Common myeloid progenitor, CD34-positive (primary cell): Measurements from ENCODE around the gene FCGR3A. TPM values are rescaled to one million over a fixed set of nuclear protein-coding genes. Genes with fewer than 3 reads are reported as not detected.
"Not testable (repeated sequence)": the region's sequence is repeated elsewhere in the genome, so short reads cannot be mapped to it uniquely, and the experiment has no call there.

Source experiments
- CTCF ChIA-PET: fragments of 350-600 bp; sonication (Branson Sonifier 250); formaldehyde crosslinking; loops from one replicate; lab custom pipeline; 2021; ENCODE audit warnings: antibody characterized with exemption; lab: Charles Lee
- POLR2A ChIA-PET: fragments of 350-600 bp; sonication (Branson Sonifier 250); formaldehyde crosslinking; loops from one replicate; lab custom pipeline; 2021; ENCODE audit warnings: antibody characterized with exemption; lab: Charles Lee
- DNase-seq, 3 donors: peaks; one replicate each; pipeline versions ENCODE4 v3.0.0 to v3.0.0-alpha.2; 2013
- H3K27ac ChIP-seq, 2 experiments: 1 replicate in 1 of 2; 2 replicates in 1 of 2; pipeline ENCODE4 v1.7.0; 2013; ENCODE audit warnings: inconsistent platforms in 2 of 2, low read length in 2 of 2, mild to moderate bottlenecking in 2 of 2, low read depth in 1 of 2, moderate library complexity in 1 of 2; ENCODE audit not compliant: severe bottlenecking in 2 of 2, insufficient read depth in 1 of 2, poor library complexity in 1 of 2
- H3K27me3 ChIP-seq, 5 experiments: replicated peaks in 2 of 5; 1 replicate in 3 of 5; 2 replicates in 2 of 5; pipeline versions ENCODE4 v1.6.1 to v1.7.0; 2013; ENCODE audit warnings: low read length in 4 of 5, mild to moderate bottlenecking in 2 of 5, moderate library complexity in 2 of 5, inconsistent platforms in 1 of 5; ENCODE audit not compliant: insufficient read depth in 5 of 5, control insufficient read depth in 4 of 5
- H3K36me3 ChIP-seq, 4 experiments: 1 replicate in 2 of 4; 2 replicates in 2 of 4; pipeline versions ENCODE4 v1.6.1 to v1.7.0; 2013; ENCODE audit warnings: low read length in 3 of 4, control low read depth in 1 of 4, mild to moderate bottlenecking in 1 of 4; ENCODE audit not compliant: control insufficient read depth in 4 of 4, insufficient read depth in 4 of 4
- H3K4me1 ChIP-seq, 4 experiments: 1 replicate in 3 of 4; 2 replicates in 1 of 4; pipeline versions ENCODE4 v1.6.1 to v1.7.1; 2013; ENCODE audit warnings: low read length in 3 of 4, mild to moderate bottlenecking in 3 of 4, control low read depth in 1 of 4, inconsistent platforms in 1 of 4, moderate library complexity in 1 of 4; ENCODE audit not compliant: control insufficient read depth in 4 of 4, insufficient read depth in 4 of 4; ENCODE audit errors: control extremely low read depth in 1 of 4
- H3K4me3 ChIP-seq, 7 experiments: 1 replicate in 4 of 7; 2 replicates in 3 of 7; pipeline versions ENCODE4 v1.5.1 to v1.7.0; 2013; ENCODE audit warnings: mild to moderate bottlenecking in 7 of 7, low read length in 6 of 7, moderate library complexity in 6 of 7, inconsistent platforms in 2 of 7, low read depth in 2 of 7, control low read depth in 1 of 7; ENCODE audit not compliant: insufficient read depth in 4 of 7, control insufficient read depth in 1 of 7; ENCODE audit errors: extremely low read depth in 1 of 7
- H3K9me3 ChIP-seq, 5 experiments: 1 replicate in 4 of 5; 2 replicates in 1 of 5; pipeline versions ENCODE4 v1.6.1 to v1.7.1; 2013; ENCODE audit warnings: low read length in 4 of 5, mild to moderate bottlenecking in 2 of 5, inconsistent platforms in 1 of 5, low read depth in 1 of 5, moderate library complexity in 1 of 5; ENCODE audit not compliant: control insufficient read depth in 4 of 5, insufficient read depth in 2 of 5; ENCODE audit errors: control extremely low read depth in 1 of 5
- WGBS: methylation state at CpG from one replicate; pipeline ENCODE4 v1.1.5; 2013; ENCODE audit not compliant: insufficient coverage; 5-methylcytosine and 5-hydroxymethylcytosine counted together
- polyA plus RNA-seq: library from polyadenylated mRNA; unstranded; fragments of 120-200 nt; gene quantifications from one replicate; pipeline ENCODE4 v1.2.1, GENCODE V29; 2013

Gene FCGR3A
- polyA plus RNA-seq, result 2.1 TPM

DNA sequence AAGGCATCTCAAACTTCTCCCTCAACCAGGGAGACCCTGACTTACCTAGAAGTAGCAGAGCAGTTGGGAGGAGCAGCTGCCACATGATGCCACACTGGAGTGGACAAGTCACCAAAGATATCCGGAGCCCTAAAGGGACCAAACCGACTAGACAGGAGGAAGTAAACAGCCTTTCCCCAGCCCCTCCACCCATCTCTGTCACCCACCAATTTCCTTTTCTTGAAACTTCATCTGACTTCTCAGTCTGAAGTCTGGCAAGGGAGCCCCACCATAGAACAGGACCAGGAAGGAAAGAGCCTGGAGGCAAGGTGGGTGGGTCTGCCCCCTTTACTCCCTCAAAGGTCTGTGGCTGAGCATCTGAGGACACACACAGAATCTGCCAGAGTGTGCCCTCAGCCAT is at the start of gene FCGR3A:
TSS of gene FCGR3A (minus strand) at position 167 of the 400 bp plus-strand sequence. CDS start at position 85, 82 bp downstream.
- CTCF ChIA-PET, result interaction anchor here (1.3 kb wide), 1 partner anchor 67 kb away, joined by 3 read pairs; no protein-coding TSS in a partner anchor
- POLR2A ChIA-PET, result no interaction called here
- Histone ChIP-seq H3K4me3 (no peak within 1 kb of the TSS), H3K27me3 (no peaks in the 10 kb centered on the region), H3K36me3 (no peaks in the 10 kb centered on the region), H3K9me3 (no peaks in the 10 kb centered on the region), H3K27ac (no peak within 1 kb of the TSS), H3K4me1 (no peaks in the 10 kb centered on the region)
- no peak for DNase-seq
- WGBS, result no CpG with 5 or more reads among the region's 2 CpGs

DNA sequence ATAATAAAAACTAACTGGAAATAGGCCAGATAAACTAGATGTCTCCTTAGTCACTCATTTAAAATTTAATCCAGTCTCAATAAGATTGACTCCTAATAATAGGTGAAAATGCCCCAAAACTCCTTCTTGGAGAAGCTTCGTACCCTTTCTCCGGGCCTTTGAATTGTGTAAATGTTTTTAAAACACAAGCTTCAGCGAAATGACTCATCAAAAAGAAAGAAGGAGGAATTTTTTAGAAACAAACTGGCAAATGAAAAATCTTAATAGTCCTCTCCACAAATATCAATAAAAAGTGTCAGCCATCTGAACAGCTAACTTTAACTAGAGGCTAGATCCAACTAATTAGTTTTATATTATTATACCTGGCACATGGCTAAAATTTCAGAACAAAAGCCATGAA is 47.5 kb upstream of the FCGR3A start:
- H3K27ac ChIP-seq, POLR2A ChIA-PET, CTCF ChIA-PET, H3K9me3 ChIP-seq, H3K4me1 ChIP-seq, H3K27me3 ChIP-seq, DNase-seq, H3K4me3 ChIP-seq, H3K36me3 ChIP-seq: not testable (repeated sequence)
- WGBS, result no CpG with 5 or more reads among the region's 3 CpGs

DNA sequence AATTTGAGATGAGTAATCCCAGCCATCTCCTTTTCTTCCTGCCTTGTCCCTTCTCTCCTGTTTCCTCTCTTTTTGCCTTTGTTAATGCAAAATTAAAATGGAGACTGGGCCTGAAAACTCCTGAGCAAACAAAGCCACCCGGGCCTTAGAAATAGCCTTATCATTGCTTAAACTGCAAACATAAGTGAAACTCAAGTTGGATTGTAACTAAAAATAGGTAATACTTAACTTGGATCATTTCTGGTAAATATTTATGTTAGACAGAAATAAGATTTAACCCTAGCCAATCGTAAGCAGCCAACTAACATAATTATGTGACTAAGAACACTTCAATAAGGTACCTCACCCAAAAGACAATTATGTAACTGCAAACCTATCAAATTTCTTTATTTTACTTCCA is 46.0 kb upstream of the FCGR3A start:
- H3K27ac ChIP-seq, H3K36me3 ChIP-seq, CTCF ChIA-PET, H3K4me1 ChIP-seq, H3K4me3 ChIP-seq, DNase-seq, POLR2A ChIA-PET, H3K9me3 ChIP-seq, H3K27me3 ChIP-seq: not testable (repeated sequence)
- no CpG with 5 or more reads among the region's 2 CpGs for WGBS

DNA sequence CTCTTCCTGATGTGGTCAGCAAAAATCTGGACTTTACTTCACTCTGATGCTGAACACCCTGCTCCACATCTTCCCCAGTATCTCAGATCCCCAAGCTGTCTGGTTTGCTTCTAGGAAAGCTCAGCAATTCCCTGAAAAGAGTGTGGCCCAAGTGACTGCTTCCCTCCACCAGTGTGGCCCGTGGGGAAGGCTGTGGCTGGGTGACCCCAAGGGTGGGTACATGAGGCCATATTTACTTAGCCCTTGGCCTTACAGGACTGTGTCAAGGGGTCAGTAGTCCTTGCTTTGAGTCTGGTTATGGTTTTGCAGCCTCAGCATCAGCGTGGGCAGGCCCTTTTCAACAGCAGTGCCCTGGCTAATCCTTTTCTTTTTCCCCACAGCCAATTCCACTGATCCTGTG is 45.6 kb upstream of the FCGR3A start:
- POLR2A ChIA-PET, H3K36me3 ChIP-seq, DNase-seq, H3K9me3 ChIP-seq, CTCF ChIA-PET, H3K4me3 ChIP-seq, H3K27me3 ChIP-seq, H3K4me1 ChIP-seq, H3K27ac ChIP-seq: not testable (repeated sequence)
- WGBS, result no CpG with 5 or more reads among the region's 2 CpGs

DNA sequence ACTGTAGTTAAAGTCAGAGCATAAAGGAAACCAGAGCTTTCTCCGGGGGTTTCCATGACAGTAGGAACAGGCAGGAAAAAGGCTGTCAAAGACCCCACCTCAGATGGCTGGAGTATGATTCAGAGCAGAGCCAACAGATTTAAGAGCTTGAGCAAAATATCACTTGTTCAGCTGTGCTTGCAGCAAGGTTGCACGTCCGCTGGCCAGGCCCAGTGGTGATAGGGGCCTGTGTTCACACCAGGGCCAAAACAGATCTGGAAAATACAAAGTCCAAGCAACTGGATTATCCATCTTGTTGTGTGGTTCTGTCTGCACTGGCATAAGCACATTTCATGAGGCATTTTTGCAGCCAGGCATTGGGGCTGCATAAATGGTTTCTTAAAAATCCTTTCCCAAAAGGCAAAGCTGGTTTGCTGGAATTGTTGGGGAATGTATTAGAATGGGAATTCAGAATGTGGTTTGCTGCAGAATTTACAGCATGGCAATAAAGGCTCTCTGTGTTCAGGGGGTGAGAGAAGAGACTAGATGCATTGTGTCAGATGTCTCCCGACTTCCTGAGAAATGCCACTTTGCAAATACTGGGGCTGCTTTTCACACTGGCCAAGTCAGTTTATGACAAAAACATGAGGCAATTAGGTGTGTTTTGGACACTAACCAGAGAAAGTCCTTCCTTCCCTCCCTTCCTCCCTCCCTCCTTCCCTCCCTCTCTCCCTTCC is 44.8 kb upstream of the FCGR3A start:
- H3K36me3 ChIP-seq, POLR2A ChIA-PET, H3K27me3 ChIP-seq, CTCF ChIA-PET, H3K4me3 ChIP-seq, H3K4me1 ChIP-seq, DNase-seq, H3K27ac ChIP-seq, H3K9me3 ChIP-seq: not testable (repeated sequence)
- no CpG with 5 or more reads among the region's 4 CpGs for WGBS

DNA sequence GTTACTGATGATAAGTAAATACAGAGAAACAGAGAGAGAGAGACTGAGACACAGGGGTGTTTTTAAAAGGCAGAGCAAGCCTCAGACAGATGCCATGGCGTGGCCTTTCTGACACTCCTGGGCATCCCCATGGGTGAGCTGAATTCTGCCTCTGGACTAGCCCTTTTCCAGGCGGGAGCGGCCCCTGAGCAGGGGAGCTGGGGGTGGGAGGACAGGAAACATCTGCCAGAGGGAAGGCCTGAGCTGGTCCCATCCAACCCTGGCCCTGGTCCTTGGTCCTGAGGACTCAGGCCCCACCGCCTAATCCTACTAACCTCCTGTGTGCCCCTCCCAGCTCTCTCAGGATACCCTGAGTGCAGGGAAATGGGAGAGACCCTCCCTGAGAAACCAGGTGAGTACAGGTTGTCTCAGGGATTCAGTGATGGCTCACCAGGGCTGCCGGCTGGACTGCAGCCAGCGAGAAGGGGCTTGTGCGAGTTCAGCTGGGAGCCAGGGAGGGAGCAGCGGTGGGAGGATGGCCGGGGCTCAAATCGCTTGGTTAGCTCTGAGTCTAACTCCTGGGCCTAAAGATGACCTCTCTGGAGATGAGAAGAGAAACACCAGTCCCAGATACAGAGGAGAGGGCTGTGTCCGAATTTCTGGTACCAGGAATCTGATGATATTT is 43.6 kb upstream of the FCGR3A start:
- H3K36me3 ChIP-seq, H3K4me1 ChIP-seq, POLR2A ChIA-PET, DNase-seq, H3K4me3 ChIP-seq, CTCF ChIA-PET, H3K27me3 ChIP-seq, H3K9me3 ChIP-seq, H3K27ac ChIP-seq: not testable (repeated sequence)
- WGBS, result 87% methylated on average over 6 of the region's 11 CpGs

DNA sequence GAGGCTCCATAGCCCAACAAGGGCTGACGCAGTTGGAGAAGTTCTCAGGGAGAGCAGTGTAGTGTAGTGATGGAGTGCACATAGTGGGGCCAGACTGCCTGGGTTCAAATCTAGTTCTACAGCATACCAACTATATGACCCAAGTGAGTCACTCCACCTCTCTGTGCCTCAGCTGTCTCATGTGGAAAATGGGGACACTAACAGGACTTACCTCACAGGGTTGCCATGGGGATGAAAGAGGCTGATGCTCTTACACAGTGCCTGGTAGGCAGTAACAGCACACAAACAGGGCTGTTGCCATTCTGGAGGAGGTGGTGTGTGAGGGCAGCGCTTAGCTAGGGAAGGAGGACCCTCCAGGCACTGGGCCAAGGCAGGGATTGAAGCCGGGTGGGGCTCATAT is 43.0 kb upstream of the FCGR3A start:
- H3K4me3 ChIP-seq, H3K36me3 ChIP-seq, H3K27ac ChIP-seq, DNase-seq, POLR2A ChIA-PET, CTCF ChIA-PET, H3K27me3 ChIP-seq, H3K9me3 ChIP-seq, H3K4me1 ChIP-seq: not testable (repeated sequence)
- WGBS, result no CpG with 5 or more reads among the region's 3 CpGs
